Measurements from ENCODE around the gene FXYD6.

- TF ChIP-seq CTCF (IDR thresholded peaks at IDR 0.05) (no peak), EZH2 (IDR thresholded peaks at IDR 0.05; ENCODE audit: borderline replicate concordance, insufficient read depth, low read depth, low read length, poor library complexity, severe bottlenecking) (no peak)
Observed at GRCh38 chr11:117862753-117863152, 13.7 kb downstream of the FXYD6 start.

All from B cell (primary cell).